SK-N-SH treated with all-trans-retinoic acid at 6 μM for 48 hours (cell line): Measurements from ENCODE around the gene RHEBL1.

Experiments
- ARNTL ChIP-seq: fragments of 450-650 bp; formaldehyde crosslinking; IDR thresholded peaks from 2 replicates; pipeline ENCODE4 v1.5.0; 2020; ENCODE audit warnings: low read depth, mild to moderate bottlenecking, moderate library complexity, borderline replicate concordance
- PATZ1 ChIP-seq: fragments of 250-450 bp; sonication (Bioruptor Pico); IDR thresholded peaks from 2 replicates; pipeline ENCODE4 v1.8.0; 2020; ENCODE audit warnings: mild to moderate bottlenecking, moderate library complexity, borderline replicate concordance
- TSHZ2 ChIP-seq: fragments of 250-450 bp; sonication (Bioruptor Pico); IDR thresholded peaks from 2 replicates; pipeline ENCODE4 v1.5.0; 2020; ENCODE audit warnings: mild to moderate bottlenecking, moderate library complexity
- ZC3H10 ChIP-seq: fragments of 250-450 bp; sonication (Bioruptor Pico); IDR thresholded peaks from 2 replicates; pipeline ENCODE4 v1.5.1; 2021; ENCODE audit warnings: mild to moderate bottlenecking, moderate library complexity

- TF ChIP-seq TSHZ2 (no peak), ZC3H10 (CRISPR knock-in tag) (no peak), ARNTL (CRISPR knock-in tag) (no peak), PATZ1 (CRISPR knock-in tag) (no peak)
Measured at GRCh38 chr12:49032679-49033447, 36.9 kb downstream of the RHEBL1 start.
